CD14-positive monocyte (primary cell): Measurements from ENCODE around the gene SPATA12. TPM values are rescaled to one million over a fixed set of nuclear protein-coding genes. Genes with fewer than 3 reads are reported as not detected.

ENCODE experiments used
- DNase-seq, 3 donors: peaks; one replicate each; pipeline ENCODE4 v3.0.0-alpha.2; 2011 to 2022
- H2AFZ ChIP-seq: 2 replicates; pipeline ENCODE4 v1.6.0; 2012; ENCODE audit warnings: mild to moderate bottlenecking, low read depth, low read length, inconsistent platforms; ENCODE audit not compliant: insufficient read depth, poor library complexity, severe bottlenecking
- H3K27ac ChIP-seq, 2 donors: 1 replicate in 1 of 2; 2 replicates in 1 of 2; pipeline ENCODE4 v1.5.1; 2012 to 2013; ENCODE audit warnings: low read length in 2 of 2, control low read depth in 1 of 2, inconsistent platforms in 1 of 2, low read depth in 1 of 2, mild to moderate bottlenecking in 1 of 2
- H3K27me3 ChIP-seq, 2 donors: one replicate each; pipeline versions ENCODE4 v1.6.0 to v1.6.1; 2011 to 2013; ENCODE audit warnings: low read length in 2 of 2; ENCODE audit not compliant: control insufficient read depth in 2 of 2, insufficient read depth in 2 of 2
- H3K36me3 ChIP-seq, 2 donors: replicated peaks in 1 of 2; 1 replicate in 1 of 2; 2 replicates in 1 of 2; pipeline versions ENCODE4 v1.5.1 to v1.6.1; 2012 to 2013; ENCODE audit warnings: low read length in 2 of 2, control low read depth in 1 of 2, inconsistent platforms in 1 of 2, mild to moderate bottlenecking in 1 of 2; ENCODE audit not compliant: insufficient read depth in 2 of 2, control insufficient read depth in 1 of 2
- H3K4me1 ChIP-seq, 2 donors: 1 replicate in 1 of 2; 2 replicates in 1 of 2; pipeline versions ENCODE4 v1.5.1 to v1.6.1; 2012 to 2013; ENCODE audit warnings: low read length in 2 of 2, control low read depth in 1 of 2, inconsistent platforms in 1 of 2, mild to moderate bottlenecking in 1 of 2, moderate library complexity in 1 of 2; ENCODE audit not compliant: insufficient read depth in 2 of 2, control insufficient read depth in 1 of 2
- H3K4me2 ChIP-seq: replicated peaks from 2 replicates; pipeline ENCODE3; 2012; ENCODE audit warnings: low read length, moderate library complexity, mild to moderate bottlenecking; ENCODE audit not compliant: poor library complexity, severe bottlenecking; ENCODE audit errors: extremely low read depth
- H3K4me3 ChIP-seq, 3 experiments: fragments of 200-600 bp in 1 of 3; sonication (generic) in 1 of 3; replicated peaks in 1 of 3; 1 replicate in 2 of 3; 2 replicates in 1 of 3; pipeline ENCODE4 v1.5.1; 2011 to 2013; ENCODE audit warnings: low read length in 3 of 3, mild to moderate bottlenecking in 3 of 3, control low read depth in 2 of 3, low read depth in 2 of 3, inconsistent platforms in 1 of 3, moderate library complexity in 1 of 3
- H3K79me2 ChIP-seq: 2 replicates; pipeline ENCODE4 v1.6.0; 2012; ENCODE audit warnings: mild to moderate bottlenecking, control low read depth, inconsistent platforms, low read length, moderate library complexity; ENCODE audit not compliant: insufficient read depth
- H3K9ac ChIP-seq: 2 replicates; pipeline ENCODE4 v1.6.0; 2017; ENCODE audit warnings: low read length, mild to moderate bottlenecking; ENCODE audit not compliant: insufficient read depth, poor library complexity, severe bottlenecking
- H3K9me3 ChIP-seq, 2 donors: replicated peaks in 1 of 2; 1 replicate in 1 of 2; 2 replicates in 1 of 2; pipeline versions ENCODE4 v1.5.1 to v1.6.1; 2012 to 2013; ENCODE audit warnings: low read length in 2 of 2, control low read depth in 1 of 2; ENCODE audit not compliant: control insufficient read depth in 1 of 2, insufficient read depth in 1 of 2
- H4K20me1 ChIP-seq: 2 replicates; pipeline ENCODE4 v1.6.0; 2012; ENCODE audit warnings: mild to moderate bottlenecking, low read length, control low read depth, moderate library complexity; ENCODE audit not compliant: insufficient read depth
- H3K27ac Mint-ChIP-seq, 7 donors: one replicate each; pipeline ENCODE4 v1.8.0; 2020; ENCODE audit warnings: mild to moderate bottlenecking in 7 of 7, mixed read lengths in 7 of 7, moderate library complexity in 6 of 7, inconsistent platforms in 2 of 7
- H3K27me3 Mint-ChIP-seq, 3 donors: one replicate each; pipeline ENCODE4 v1.8.0; 2021 to 2022; ENCODE audit warnings: low read depth in 3 of 3, mild to moderate bottlenecking in 3 of 3, mixed read lengths in 3 of 3, moderate library complexity in 3 of 3, inconsistent platforms in 1 of 3
- H3K36me3 Mint-ChIP-seq, 2 donors: one replicate each; pipeline ENCODE4 v1.8.0; 2020; ENCODE audit warnings: mixed read lengths in 2 of 2, inconsistent platforms in 1 of 2, mild to moderate bottlenecking in 1 of 2
- H3K4me1 Mint-ChIP-seq: one replicate; pipeline ENCODE4 v1.8.0; 2020; ENCODE audit warnings: mild to moderate bottlenecking, mixed read lengths
- H3K4me3 Mint-ChIP-seq, 2 donors: one replicate each; pipeline ENCODE4 v1.8.0; 2020; ENCODE audit warnings: mild to moderate bottlenecking in 2 of 2, mixed read lengths in 2 of 2, moderate library complexity in 1 of 2
- H3K9me3 Mint-ChIP-seq, 7 donors: one replicate each; pipeline ENCODE4 v1.8.0; 2020 to 2022; ENCODE audit warnings: mixed read lengths in 7 of 7, mild to moderate bottlenecking in 6 of 7, moderate library complexity in 6 of 7, inconsistent platforms in 2 of 7
- WGBS: methylation state at CpG from one replicate; pipeline ENCODE4 v1.1.5; 2013; ENCODE audit warnings: missing lambda C conversion rate; ENCODE audit not compliant: insufficient coverage; 5-methylcytosine and 5-hydroxymethylcytosine counted together
- intact Hi-C, 2 donors: fragments of 100-400 bp; cut with micrococcal nuclease; formaldehyde crosslinking; loops; one replicate each; pipeline versions ENCODE4 v1.15.0 to v1.15.1; 2023
- polyA plus RNA-seq, 3 donors: library from polyadenylated mRNA; depleted of rRNA in 1 of 3; unstranded in 2 of 3; stranded (reverse) in 1 of 3; fragments of 300-500 nt in 2 of 3; fragments of >200 nt in 1 of 3; fragmentation: Illumina TruSeq in 2 of 3; gene quantifications; 1 replicate in 2 of 3; 2 replicates in 1 of 3; pipeline ENCODE4 v1.2.3, GENCODE V29; 2012 to 2021
- TF ChIP-seq, protein P1 (sequence below): fragments of 200-600 bp; IDR thresholded peaks from one replicate; pipeline ENCODE4 v1.8.0; 2022; ENCODE audit warnings: antibody characterized with exemption, mild to moderate bottlenecking

The SPATA12 gene
- polyA plus RNA-seq, 3 donors: 0.07 to 0.16 (median 0.10) TPM

DNA sequence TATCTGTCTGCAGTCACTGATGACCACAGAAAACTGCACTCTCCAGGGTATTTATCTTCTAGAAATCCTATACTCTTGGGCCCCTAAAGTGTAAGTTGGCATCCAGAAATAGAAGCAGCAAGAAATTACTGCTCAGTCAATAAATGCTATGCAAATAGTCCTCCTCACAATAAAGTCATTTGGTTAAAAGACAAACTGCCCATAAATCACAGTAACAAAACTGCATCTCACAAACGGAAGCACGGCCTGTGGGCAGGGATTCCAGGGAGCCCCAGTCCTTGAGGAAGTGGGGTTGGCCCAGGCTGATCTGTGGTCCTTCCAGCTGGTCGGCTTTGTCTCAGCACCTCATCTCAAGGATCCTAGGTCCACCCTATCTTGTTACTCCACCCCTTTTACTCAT, 29.7 kb upstream of the SPATA12 start:
- no peaks in the 10 kb centered on the region for H3K79me2 ChIP-seq
- Mint-ChIP-seq H3K36me3 (no peaks in the 10 kb centered on the region), H3K27me3 (peaks cover 0 to 1% (median 0%) of the 10 kb centered on the region in 3 donors), H3K27ac (peak overlapping the region in 2 of 7 donors; percentile 36 to 47), H3K4me3 (no peak overlapping the region), H3K4me1 (peaks cover 9% of the 10 kb centered on the region), H3K9me3 (no peaks in the 10 kb centered on the region)
- H3K9ac ChIP-seq: no peak overlapping the region
- WGBS: no CpG with 5 or more reads among the region's 3 CpGs
- DNase-seq: no peak
- intact Hi-C loops: loop anchor here in 1 of 2 donors (10.0 kb wide), 1 partner anchor 54 kb away; no protein-coding TSS in a partner anchor
- no peak overlapping the region for H3K4me3 ChIP-seq
- H2AFZ ChIP-seq: no peak overlapping the region
- no peak overlapping the region for H3K27ac ChIP-seq
- H3K4me2 ChIP-seq: no peak overlapping the region
- H3K27me3 ChIP-seq: no peaks in the 10 kb centered on the region
- no peaks in the 10 kb centered on the region for H3K36me3 ChIP-seq
- H4K20me1 ChIP-seq: no peaks in the 10 kb centered on the region
- no peaks in the 10 kb centered on the region for H3K4me1 ChIP-seq
- TF ChIP-seq, protein P1, sequence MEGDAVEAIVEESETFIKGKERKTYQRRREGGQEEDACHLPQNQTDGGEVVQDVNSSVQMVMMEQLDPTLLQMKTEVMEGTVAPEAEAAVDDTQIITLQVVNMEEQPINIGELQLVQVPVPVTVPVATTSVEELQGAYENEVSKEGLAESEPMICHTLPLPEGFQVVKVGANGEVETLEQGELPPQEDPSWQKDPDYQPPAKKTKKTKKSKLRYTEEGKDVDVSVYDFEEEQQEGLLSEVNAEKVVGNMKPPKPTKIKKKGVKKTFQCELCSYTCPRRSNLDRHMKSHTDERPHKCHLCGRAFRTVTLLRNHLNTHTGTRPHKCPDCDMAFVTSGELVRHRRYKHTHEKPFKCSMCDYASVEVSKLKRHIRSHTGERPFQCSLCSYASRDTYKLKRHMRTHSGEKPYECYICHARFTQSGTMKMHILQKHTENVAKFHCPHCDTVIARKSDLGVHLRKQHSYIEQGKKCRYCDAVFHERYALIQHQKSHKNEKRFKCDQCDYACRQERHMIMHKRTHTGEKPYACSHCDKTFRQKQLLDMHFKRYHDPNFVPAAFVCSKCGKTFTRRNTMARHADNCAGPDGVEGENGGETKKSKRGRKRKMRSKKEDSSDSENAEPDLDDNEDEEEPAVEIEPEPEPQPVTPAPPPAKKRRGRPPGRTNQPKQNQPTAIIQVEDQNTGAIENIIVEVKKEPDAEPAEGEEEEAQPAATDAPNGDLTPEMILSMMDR: no peak
- H3K9me3 ChIP-seq: no peaks in the 10 kb centered on the region

DNA sequence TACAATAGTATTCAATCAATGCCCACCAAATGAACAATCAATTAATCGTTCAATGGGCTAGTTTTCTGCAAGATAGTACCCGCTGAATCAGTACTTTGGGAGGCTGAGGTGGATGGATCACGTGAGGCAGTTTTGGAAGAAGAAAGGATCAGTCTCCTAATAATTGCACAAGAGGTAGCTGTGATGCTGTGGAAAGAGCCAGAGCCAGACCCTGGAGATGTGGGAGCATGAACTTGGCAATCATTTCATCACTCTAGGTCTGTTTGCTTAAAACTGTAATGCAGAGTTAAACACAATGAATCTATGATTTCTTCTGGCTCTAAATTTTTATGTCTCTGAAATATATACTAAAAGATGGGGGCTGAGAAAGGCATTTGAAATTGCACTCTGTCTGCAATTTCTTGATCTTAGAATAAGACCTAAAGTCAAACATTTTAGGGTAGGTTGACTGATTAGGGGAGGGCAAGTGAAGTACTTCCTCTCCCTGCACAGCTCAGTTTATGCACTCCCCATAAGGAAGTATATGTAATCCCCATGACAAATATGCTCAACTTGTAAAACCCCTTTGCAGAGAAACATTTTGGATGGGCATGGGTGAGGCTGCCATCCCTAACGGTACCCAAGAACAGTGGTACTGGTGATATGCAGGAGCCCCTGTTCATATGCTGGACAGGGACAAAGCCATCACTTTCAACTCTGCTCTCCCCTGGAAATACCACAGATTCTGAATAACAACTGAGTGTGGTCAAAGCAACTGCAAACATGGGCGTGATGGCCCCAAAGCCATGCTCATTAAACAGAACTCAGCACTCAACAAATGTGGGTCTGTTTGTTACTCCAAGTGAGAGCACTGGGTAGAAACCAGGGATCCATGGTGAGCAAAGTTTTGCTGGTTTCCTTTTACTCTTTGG, 28.6 kb upstream of the SPATA12 start:
- no peaks in the 10 kb centered on the region for H3K36me3 ChIP-seq
- no peaks in the 10 kb centered on the region for H3K27me3 ChIP-seq
- TF ChIP-seq, protein P1: no peak
- no peaks in the 10 kb centered on the region for H3K9me3 Mint-ChIP-seq
- H3K4me1 Mint-ChIP-seq: peaks cover 9% of the 10 kb centered on the region
- H3K27ac ChIP-seq: no peak overlapping the region
- H3K4me1 ChIP-seq: no peaks in the 10 kb centered on the region
- no peaks in the 10 kb centered on the region for H3K36me3 Mint-ChIP-seq
- 78% methylated on average over 3 of the region's 5 CpGs for WGBS
- no peaks in the 10 kb centered on the region for H3K79me2 ChIP-seq
- no peak overlapping the region for H3K4me2 ChIP-seq
- no peaks in the 10 kb centered on the region for H4K20me1 ChIP-seq
- no peak overlapping the region for H3K9ac ChIP-seq
- H3K4me3 ChIP-seq: no peak overlapping the region
- peak in 2 of 3 donors; percentile 14 to 35 for DNase-seq
- no peaks in the 10 kb centered on the region for H3K9me3 ChIP-seq
- H3K27me3 Mint-ChIP-seq: peaks cover 0 to 1% (median 0%) of the 10 kb centered on the region in 3 donors
- no peak overlapping the region for H3K27ac Mint-ChIP-seq
- H2AFZ ChIP-seq: no peak overlapping the region
- no peak overlapping the region for H3K4me3 Mint-ChIP-seq
- intact Hi-C loops: loop anchor here in 1 of 2 donors (10.0 kb wide), 1 partner anchor 53 kb away; no protein-coding TSS in a partner anchor
